PFSK-1 (cell line): Measurements from ENCODE around the gene OCLN.

Experiments used
- FOXP2 ChIP-seq: optimal IDR thresholded peaks from 2 replicates; pipeline ENCODE3; 2011; ENCODE audit warnings: borderline replicate concordance, control low read depth, inconsistent platforms; ENCODE audit not compliant: insufficient read depth; ENCODE audit errors: extremely low read length, extremely low read depth
- POLR2AphosphoS5 ChIP-seq: IDR thresholded peaks from 2 replicates; pipeline ENCODE4 v1.6.1; 2012; ENCODE audit warnings: low read depth, mild to moderate bottlenecking, control low read depth, low read length, moderate library complexity
- REST ChIP-seq, 2 experiments: IDR thresholded peaks; 2 replicates each; pipeline versions ENCODE4 v1.6.1 to v1.8.0; 2011 to 2012; ENCODE audit warnings: low read depth in 2 of 2, low read length in 2 of 2, control low read depth in 1 of 2, inconsistent platforms in 1 of 2, mild to moderate bottlenecking in 1 of 2, moderate library complexity in 1 of 2; ENCODE audit not compliant: insufficient read depth in 1 of 2
- SIN3A ChIP-seq: IDR thresholded peaks from 2 replicates; pipeline ENCODE4 v1.6.1; 2012; ENCODE audit warnings: mild to moderate bottlenecking, low read length, moderate library complexity, borderline replicate concordance; ENCODE audit not compliant: insufficient read depth
- TAF1 ChIP-seq: IDR thresholded peaks from 2 replicates; pipeline ENCODE4 v1.6.1; 2012; ENCODE audit warnings: low read length, control low read depth, borderline replicate concordance; ENCODE audit not compliant: insufficient read depth

The OCLN gene

GRCh38 chr5:69509212-69509611 lies 16.6 kb downstream of the OCLN start:
- TF ChIP-seq FOXP2 (no peak), TAF1 (no peak), POLR2AphosphoS5 (no peak), SIN3A (no peak), REST (IDR thresholded peaks at IDR 0.05; ENCODE audit: insufficient read depth in 1 of 2, low read depth in 2 of 2, low read length in 2 of 2) (no peak)

- no peak for TF ChIP-seq POLR2AphosphoS5
- no peak for TF ChIP-seq TAF1
- no peak for TF ChIP-seq SIN3A
- no peak for TF ChIP-seq FOXP2
- no peak for TF ChIP-seq REST (IDR thresholded peaks at IDR 0.05; ENCODE audit: insufficient read depth in 1 of 2, low read depth in 2 of 2, low read length in 2 of 2)
These were observed 18.1 kb downstream of the OCLN start for GRCh38 chr5:69510694-69511093.

- no peak for TF ChIP-seq SIN3A
- TF ChIP-seq POLR2AphosphoS5: no peak
- no peak for TF ChIP-seq FOXP2
- TF ChIP-seq TAF1: no peak
- no peak for TF ChIP-seq REST (IDR thresholded peaks at IDR 0.05; ENCODE audit: insufficient read depth in 1 of 2, low read depth in 2 of 2, low read length in 2 of 2)
These were observed 20.2 kb downstream of the OCLN start for GRCh38 chr5:69512740-69513260.

- TF ChIP-seq FOXP2 (no peak), REST (IDR thresholded peaks at IDR 0.05; ENCODE audit: insufficient read depth in 1 of 2, low read depth in 2 of 2, low read length in 2 of 2) (no peak), POLR2AphosphoS5 (no peak), SIN3A (no peak), TAF1 (no peak)
These were observed 24.2 kb downstream of the OCLN start for GRCh38 chr5:69516769-69517168.

GRCh38 chr5:69517763-69518212 lies 25.2 kb downstream of the OCLN start:
- TF ChIP-seq POLR2AphosphoS5 (no peak), TAF1 (no peak), REST (IDR thresholded peaks at IDR 0.05; ENCODE audit: insufficient read depth in 1 of 2, low read depth in 2 of 2, low read length in 2 of 2) (no peak), FOXP2 (no peak), SIN3A (no peak)
